GM19372 (cell line): Measurements from ENCODE around the gene GKN2.

ENCODE experiments used
- ATAC-seq: cut with Tn5 transposase; IDR thresholded peaks from one replicate; pipeline ENCODE4 v1.9.1; 2021; ENCODE audit warnings: mild to moderate bottlenecking, low read depth, moderate library complexity; ENCODE audit not compliant: unreplicated experiment

The GKN2 gene

GRCh38 chr2:68925295-68925896 lies 27.3 kb downstream of the GKN2 start:
- no peak for ATAC-seq

- no peak for ATAC-seq
Measured at GRCh38 chr2:68921646-68922045, 31.0 kb downstream of the GKN2 start.

GRCh38 chr2:68920481-68921170 lies 32.1 kb downstream of the GKN2 start:
- ATAC-seq: no peak

- no peak for ATAC-seq
Measured at GRCh38 chr2:68918497-68918896, 34.2 kb downstream of the GKN2 start.

- ATAC-seq: no peak
Measured at GRCh38 chr2:68917034-68917718, 35.5 kb downstream of the GKN2 start.

- no peak for ATAC-seq
Measured at GRCh38 chr2:68916226-68916625, 36.5 kb downstream of the GKN2 start.

GRCh38 chr2:68915393-68915792 lies 37.3 kb downstream of the GKN2 start:
- ATAC-seq: no peak

- ATAC-seq: no peak
Measured at GRCh38 chr2:68913359-68913758, 39.3 kb downstream of the GKN2 start.

GRCh38 chr2:68912732-68913131 lies 40.0 kb downstream of the GKN2 start:
- ATAC-seq: no peak

- no peak for ATAC-seq
Measured at GRCh38 chr2:68912111-68912510, 40.6 kb downstream of the GKN2 start.

GRCh38 chr2:68911709-68912108 lies 41.0 kb downstream of the GKN2 start:
- no peak for ATAC-seq

GRCh38 chr2:68911246-68911645 lies 41.4 kb downstream of the GKN2 start:
- no peak for ATAC-seq

GRCh38 chr2:68909793-68910674 lies 42.7 kb downstream of the GKN2 start:
- ATAC-seq: peak; percentile 52

GRCh38 chr2:68908392-68908970 lies 44.2 kb downstream of the GKN2 start:
- peak; percentile 85 for ATAC-seq

GRCh38 chr2:68907920-68908253 lies 44.8 kb downstream of the GKN2 start:
- peak; percentile 10 for ATAC-seq

GRCh38 chr2:68907232-68907919 lies 45.3 kb downstream of the GKN2 start:
- no peak for ATAC-seq

GRCh38 chr2:68906716-68907115 lies 46.0 kb downstream of the GKN2 start:
- ATAC-seq: no peak

- ATAC-seq: no peak
Measured at GRCh38 chr2:68905116-68905515, 47.6 kb downstream of the GKN2 start.

GRCh38 chr2:68901561-68901960 lies 51.1 kb downstream of the GKN2 start:
- no peak for ATAC-seq

- no peak for ATAC-seq
Measured at GRCh38 chr2:68901199-68901514, 51.5 kb downstream of the GKN2 start.
